AG04450 (cell line): ENCODE data around the gene KCTD21. TPM values are rescaled to one million over a fixed set of nuclear protein-coding genes. Genes with fewer than 3 reads are reported as not detected.

Source experiments
- CTCF ChIA-PET: fragments of 300-600, 350-600 bp; formaldehyde crosslinking; extraction: SDS; loops from one replicate; lab custom pipeline; 2022; ENCODE audit warnings: antibody characterized with exemption, inconsistent platforms; lab: Charles Lee
- POLR2A ChIA-PET: fragments of 350-600 bp; formaldehyde crosslinking; extraction: SDS; loops from one replicate; lab custom pipeline; 2021; ENCODE audit warnings: antibody characterized with exemption, inconsistent platforms; lab: Yijun Ruan, JAX
- DNase-seq: peaks from one replicate; pipeline ENCODE4 v3.0.0-alpha.2; 2011; ENCODE audit warnings: low read depth, low spot score
- H3K27ac ChIP-seq: one replicate; pipeline ENCODE4 v1.5.1; 2012; ENCODE audit warnings: low read depth, low read length, control low read depth
- H3K27me3 ChIP-seq: one replicate; pipeline ENCODE4 v1.6.0; 2012; ENCODE audit warnings: low read length; ENCODE audit not compliant: control insufficient read depth, insufficient read depth
- H3K4me3 ChIP-seq: 2 replicates; pipeline ENCODE4 v1.5.1; 2011; ENCODE audit warnings: mild to moderate bottlenecking, low read depth, low read length, control low read depth
- H3K9me3 ChIP-seq: 2 replicates; pipeline ENCODE4 v1.5.1; 2012; ENCODE audit warnings: low read length; ENCODE audit not compliant: control insufficient read depth, insufficient read depth
- polyA plus RNA-seq: library from polyadenylated mRNA; depleted of rRNA; stranded (reverse); fragments of >200 nt; gene quantifications from 2 replicates; pipeline ENCODE4 v1.2.3, GENCODE V29; 2011
- TF ChIP-seq, protein P1 (sequence below): IDR thresholded peaks from 2 replicates; pipeline ENCODE4 v1.5.1; 2011; ENCODE audit warnings: low read depth, low read length, control low read depth, inconsistent platforms

Gene KCTD21
- polyA plus RNA-seq, 1 experiment: 18.4 TPM

- DNase-seq: no peak
- CTCF ChIA-PET: no interaction called here
- TF ChIP-seq, protein P1, sequence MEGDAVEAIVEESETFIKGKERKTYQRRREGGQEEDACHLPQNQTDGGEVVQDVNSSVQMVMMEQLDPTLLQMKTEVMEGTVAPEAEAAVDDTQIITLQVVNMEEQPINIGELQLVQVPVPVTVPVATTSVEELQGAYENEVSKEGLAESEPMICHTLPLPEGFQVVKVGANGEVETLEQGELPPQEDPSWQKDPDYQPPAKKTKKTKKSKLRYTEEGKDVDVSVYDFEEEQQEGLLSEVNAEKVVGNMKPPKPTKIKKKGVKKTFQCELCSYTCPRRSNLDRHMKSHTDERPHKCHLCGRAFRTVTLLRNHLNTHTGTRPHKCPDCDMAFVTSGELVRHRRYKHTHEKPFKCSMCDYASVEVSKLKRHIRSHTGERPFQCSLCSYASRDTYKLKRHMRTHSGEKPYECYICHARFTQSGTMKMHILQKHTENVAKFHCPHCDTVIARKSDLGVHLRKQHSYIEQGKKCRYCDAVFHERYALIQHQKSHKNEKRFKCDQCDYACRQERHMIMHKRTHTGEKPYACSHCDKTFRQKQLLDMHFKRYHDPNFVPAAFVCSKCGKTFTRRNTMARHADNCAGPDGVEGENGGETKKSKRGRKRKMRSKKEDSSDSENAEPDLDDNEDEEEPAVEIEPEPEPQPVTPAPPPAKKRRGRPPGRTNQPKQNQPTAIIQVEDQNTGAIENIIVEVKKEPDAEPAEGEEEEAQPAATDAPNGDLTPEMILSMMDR: no peak
- no peak overlapping the region for H3K4me3 ChIP-seq
- H3K9me3 ChIP-seq: no peaks in the 10 kb centered on the region; the same call in 1 of the 2 replicates
- H3K27ac ChIP-seq: no peak overlapping the region
- no peaks in the 10 kb centered on the region for H3K27me3 ChIP-seq
- POLR2A ChIA-PET: no interaction called here
Measured at GRCh38 chr11:78205256-78205655, 16.8 kb upstream of the KCTD21 start.

DNA sequence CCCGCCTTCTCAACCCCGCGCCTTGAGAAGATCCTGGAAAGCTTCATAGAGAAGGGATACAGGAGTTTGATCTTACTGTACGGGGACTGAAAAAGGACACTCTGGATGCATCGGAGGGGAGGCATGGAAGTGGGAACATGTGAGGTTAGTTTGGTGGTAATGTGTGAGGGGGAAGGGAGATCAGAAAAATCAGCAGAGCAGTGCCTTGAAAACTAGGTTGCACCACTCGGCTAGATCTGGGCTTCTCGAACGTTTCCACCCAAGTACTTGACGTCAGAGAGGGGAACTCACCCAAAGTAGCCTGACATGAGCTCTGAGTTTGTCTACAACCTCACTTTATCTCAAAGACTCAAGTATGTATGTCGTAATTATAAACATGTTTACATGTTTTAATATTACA lies 14.8 kb upstream of the KCTD21 start:
- Histone ChIP-seq H3K9me3 (no peaks in the 10 kb centered on the region), H3K27ac (no peak overlapping the region), H3K27me3 (no peaks in the 10 kb centered on the region), H3K4me3 (no peak overlapping the region)
- TF ChIP-seq, protein P1: no peak
- DNase-seq: no peak
- ChIA-PET CTCF (no interaction called here), POLR2A (no interaction called here)

DNA sequence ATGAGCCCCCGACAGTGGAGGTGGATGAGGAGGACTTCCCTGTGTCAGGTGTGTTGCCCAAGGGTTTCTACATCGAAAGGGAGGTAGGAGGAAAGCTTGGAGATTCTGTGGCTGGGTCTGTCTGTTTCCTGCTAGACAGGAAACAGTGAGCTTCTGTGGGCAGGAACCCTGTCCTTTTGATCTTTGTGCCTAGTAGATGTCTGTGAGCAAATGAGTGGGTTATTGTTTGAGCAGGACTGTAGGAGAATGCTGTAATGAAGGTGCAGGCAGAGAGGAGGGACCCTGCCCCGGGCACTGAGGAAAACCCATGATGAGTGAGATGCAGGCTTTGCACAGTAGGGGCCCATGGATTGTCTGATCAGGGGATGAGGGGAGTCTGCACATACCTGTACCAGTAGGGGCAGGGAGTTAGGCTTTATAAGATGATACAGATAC lies 14.3 kb upstream of the KCTD21 start:
- no peak for DNase-seq
- no peaks in the 10 kb centered on the region for H3K27me3 ChIP-seq
- H3K9me3 ChIP-seq: no peaks in the 10 kb centered on the region
- CTCF ChIA-PET: no interaction called here
- TF ChIP-seq, protein P1: no peak
- H3K27ac ChIP-seq: no peak overlapping the region
- POLR2A ChIA-PET: no interaction called here
- H3K4me3 ChIP-seq: no peak overlapping the region

DNA sequence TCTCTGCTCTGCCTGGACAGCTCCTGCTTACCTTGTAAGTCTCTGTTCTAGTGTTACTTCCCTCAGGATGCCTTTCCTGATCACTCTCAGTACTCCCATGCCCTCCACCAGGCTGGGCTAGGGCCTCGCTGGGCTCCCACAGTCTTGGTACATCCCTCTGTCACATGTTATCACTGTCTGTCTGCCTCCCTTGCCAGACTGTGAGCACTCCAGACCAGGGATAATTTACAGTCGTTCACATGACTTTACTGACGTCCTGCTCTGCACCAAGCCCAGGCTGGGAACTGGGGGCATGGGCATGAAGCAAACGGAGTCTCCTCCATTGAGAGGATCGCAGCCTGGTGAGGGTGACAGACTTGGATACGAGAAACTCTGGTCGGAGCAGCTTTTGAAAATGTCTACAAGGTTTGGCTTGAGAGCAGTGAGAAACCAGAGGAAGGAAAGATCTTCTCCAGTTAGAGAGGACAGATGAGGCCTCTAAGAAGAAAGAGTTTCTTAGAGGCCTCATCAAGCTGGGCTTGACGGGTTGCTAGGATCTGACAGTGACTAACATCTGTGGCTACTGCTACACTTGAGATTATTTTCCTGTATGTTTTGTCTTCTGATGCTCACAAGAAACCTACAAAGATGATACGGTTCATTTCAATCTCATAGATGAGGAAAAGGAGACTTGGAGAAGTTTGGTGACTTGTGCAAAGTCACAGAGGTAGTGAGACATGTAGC lies 12.8 kb upstream of the KCTD21 start:
- H3K27me3 ChIP-seq: no peaks in the 10 kb centered on the region
- POLR2A ChIA-PET: no interaction called here
- no peak overlapping the region for H3K4me3 ChIP-seq
- DNase-seq: no peak
- CTCF ChIA-PET: no interaction called here
- H3K27ac ChIP-seq: no peak overlapping the region
- H3K9me3 ChIP-seq: no peaks in the 10 kb centered on the region
- TF ChIP-seq, protein P1: no peak

GRCh38 chr11:78200553-78200952 lies 12.1 kb upstream of the KCTD21 start:
- Histone ChIP-seq H3K27ac (no peak overlapping the region), H3K27me3 (no peaks in the 10 kb centered on the region), H3K4me3 (no peak overlapping the region), H3K9me3 (no peaks in the 10 kb centered on the region)
- DNase-seq: no peak
- POLR2A ChIA-PET: no interaction called here
- TF ChIP-seq, protein P1: no peak
- CTCF ChIA-PET: no interaction called here
